GM18870 (cell line): Measurements from ENCODE around the gene NLRC5.
"Not testable (repeated sequence)": the region's sequence is repeated elsewhere in the genome, so short reads cannot be mapped to it uniquely, and the experiment has no call there.

Experiments used
- ATAC-seq: cut with Tn5 transposase; IDR thresholded peaks from one replicate; pipeline ENCODE4 v1.9.1; 2021; ENCODE audit warnings: moderate library complexity; ENCODE audit not compliant: unreplicated experiment

The NLRC5 gene

GRCh38 chr16:56960681-56961281, 28.6 kb upstream of the NLRC5 start:
- no peak for ATAC-seq

- ATAC-seq = no peak
These were observed 28.0 kb upstream of the NLRC5 start for GRCh38 chr16:56961386-56961785.

DNA sequence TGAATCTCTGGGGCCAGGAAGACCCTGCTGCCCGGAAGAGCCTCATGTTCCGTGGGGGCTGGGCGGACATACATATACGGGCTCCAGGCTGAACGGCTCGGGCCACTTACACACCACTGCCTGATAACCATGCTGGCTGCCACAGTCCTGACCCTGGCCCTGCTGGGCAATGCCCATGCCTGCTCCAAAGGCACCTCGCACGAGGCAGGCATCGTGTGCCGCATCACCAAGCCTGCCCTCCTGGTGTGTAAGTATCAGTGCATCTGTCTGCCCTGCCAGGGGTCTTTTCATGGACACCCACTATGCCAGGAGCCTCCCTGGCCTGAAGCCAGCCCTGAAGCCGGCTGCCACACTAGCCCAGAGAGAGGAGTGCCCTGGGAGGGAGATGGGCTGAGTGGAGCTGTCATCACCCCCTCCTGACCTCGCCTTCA, 27.5 kb upstream of the NLRC5 start, which contains the start of gene CETP:
Gene CETP (plus strand): TSS at position 100 of the 431 bp plus-strand sequence. CDS start 30 bp downstream, at position 130.
- ATAC-seq = no peak

DNA sequence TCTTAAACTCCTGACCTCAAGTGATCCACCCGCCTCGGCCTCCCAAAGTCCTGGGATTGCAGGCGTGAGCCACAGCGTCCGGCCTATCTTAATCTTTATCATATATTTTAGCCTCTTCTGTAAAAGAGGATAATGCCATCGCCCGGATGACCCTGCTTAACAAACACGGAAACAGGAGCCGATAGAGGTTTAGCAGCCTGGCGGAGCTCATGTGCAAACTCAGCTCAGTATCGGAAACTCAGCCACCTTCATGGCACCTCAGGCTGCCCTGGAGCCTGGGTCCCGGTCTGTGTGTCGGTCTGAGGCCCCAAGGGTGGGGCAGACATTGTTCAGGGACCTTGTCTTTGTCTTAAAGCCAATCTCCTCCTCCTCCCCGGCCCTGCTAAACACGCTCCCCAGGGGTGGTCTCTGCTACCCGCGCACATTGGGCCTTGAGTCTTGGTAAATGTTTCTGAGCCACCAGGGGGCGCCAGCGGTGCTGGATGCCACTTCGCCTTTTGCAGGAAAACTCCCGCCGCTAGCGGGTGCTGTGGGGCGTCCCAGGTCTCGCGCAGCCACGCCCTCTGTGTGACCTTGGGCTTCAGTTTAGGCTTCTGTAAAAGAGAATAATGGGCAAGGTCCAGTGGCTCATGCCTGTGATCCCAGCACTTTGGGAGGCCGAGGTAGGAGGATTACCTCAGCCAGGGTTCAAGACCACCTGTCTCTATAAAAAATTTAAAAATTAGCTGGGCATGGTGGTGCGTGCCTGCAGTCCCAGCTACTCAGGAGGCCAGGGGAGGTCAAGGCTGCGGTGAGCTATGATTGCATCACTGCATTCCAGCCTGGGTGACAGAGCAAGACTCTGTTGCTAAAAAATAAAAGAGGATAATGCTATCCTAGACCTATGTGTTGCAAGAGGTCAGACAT, 24.9 kb upstream of the NLRC5 start:
- no peak for ATAC-seq

DNA sequence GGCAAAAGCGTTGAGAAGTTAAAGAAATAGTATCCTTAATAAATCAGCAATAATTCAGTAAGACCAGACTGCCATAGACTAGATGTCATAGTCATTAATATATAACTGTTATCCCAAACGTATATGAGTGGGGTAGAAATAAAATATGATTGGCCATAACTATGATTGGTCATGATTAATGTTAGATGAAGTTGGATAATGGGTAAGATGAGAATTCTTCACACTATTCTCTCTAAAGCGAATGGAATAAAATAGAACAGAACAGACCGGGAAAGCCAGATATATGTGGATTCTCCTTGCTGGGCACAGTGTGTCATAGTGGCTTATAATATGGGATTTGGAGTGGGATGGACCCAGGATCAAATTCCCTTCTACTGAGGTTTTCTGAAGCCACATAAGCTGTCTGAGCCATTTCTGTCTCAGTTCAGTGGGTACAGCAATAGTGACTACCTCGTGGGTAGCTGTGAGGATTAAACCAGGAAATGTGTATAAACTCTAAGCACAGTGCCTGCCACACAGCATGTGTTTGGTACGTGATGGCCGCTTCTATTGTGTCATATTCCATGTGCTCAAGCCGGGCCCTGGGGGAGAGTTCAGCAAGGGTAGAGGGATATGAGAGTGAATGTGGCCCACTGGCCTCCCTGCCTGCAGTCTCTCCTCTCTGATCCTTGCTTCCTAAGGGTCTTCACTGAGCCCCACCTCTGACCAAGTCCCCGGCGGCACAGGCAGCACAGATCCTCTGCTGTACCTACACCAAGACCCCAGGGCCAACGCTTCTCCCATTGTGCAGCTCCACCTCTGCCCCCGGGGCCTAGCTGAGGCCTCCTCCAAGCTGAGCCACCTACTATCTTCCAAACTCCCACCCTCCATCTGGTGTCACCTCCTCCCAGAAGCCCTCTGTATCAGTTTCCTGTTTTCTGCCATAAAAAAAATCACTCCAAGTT, 23.9 kb upstream of the NLRC5 start:
- ATAC-seq = no peak

DNA sequence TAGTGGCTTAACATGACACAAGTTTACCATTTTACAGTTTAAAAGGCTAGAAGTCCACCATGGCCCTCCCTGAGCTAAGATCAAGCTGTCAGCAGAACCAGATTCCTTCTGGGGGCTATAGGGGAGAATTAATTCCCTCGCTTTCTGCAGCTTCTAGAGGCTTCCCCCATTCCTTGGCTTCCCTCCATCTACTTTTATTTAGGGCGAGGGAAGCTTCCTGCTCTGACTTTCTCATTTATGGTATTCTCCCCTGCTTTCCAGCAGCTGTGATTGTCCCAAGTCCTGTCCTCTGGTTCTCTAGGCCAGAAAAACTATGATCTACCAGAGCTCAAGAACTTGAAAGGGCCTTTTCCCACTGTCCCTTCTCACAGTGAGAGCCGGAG, 23.3 kb upstream of the NLRC5 start:
- no peak for ATAC-seq

DNA sequence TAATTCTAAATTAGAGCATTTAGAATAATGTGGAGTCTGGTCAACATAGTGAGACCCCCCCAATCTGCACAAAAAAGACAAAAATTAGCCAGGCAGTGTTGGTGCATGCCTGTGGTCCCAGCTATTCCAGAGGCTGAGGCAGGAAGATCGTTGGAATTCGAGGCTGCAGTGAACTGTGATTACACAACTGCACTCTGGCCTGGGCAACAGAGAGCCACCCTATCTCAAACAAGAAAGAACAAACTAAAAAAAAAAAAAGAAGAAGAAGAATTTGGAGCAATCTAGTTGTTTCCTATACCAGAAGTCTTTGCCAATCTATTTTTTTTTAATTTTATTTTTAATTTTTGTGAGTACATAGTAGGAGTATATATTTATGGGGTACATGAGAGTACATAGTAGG, 21.6 kb upstream of the NLRC5 start:
- ATAC-seq = no peak

GRCh38 chr16:56969769-56970168, 19.6 kb upstream of the NLRC5 start:
- no peak for ATAC-seq

- ATAC-seq = peak; percentile 71
These were observed 18.2 kb upstream of the NLRC5 start for GRCh38 chr16:56970934-56971767.

DNA sequence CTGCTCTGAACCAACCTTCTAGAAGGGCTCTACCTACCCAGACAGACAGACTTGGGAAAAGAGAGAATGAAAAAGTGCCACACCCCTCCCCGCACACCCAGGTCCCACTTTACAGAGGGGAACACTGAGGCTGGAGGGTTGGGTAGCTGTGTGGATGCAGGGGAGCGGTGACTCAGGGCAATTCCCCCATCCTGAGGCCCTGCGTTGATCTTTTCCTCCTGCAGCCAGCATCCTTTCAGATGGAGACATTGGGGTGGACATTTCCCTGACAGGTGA, 17.7 kb upstream of the NLRC5 start:
- no peak for ATAC-seq

DNA sequence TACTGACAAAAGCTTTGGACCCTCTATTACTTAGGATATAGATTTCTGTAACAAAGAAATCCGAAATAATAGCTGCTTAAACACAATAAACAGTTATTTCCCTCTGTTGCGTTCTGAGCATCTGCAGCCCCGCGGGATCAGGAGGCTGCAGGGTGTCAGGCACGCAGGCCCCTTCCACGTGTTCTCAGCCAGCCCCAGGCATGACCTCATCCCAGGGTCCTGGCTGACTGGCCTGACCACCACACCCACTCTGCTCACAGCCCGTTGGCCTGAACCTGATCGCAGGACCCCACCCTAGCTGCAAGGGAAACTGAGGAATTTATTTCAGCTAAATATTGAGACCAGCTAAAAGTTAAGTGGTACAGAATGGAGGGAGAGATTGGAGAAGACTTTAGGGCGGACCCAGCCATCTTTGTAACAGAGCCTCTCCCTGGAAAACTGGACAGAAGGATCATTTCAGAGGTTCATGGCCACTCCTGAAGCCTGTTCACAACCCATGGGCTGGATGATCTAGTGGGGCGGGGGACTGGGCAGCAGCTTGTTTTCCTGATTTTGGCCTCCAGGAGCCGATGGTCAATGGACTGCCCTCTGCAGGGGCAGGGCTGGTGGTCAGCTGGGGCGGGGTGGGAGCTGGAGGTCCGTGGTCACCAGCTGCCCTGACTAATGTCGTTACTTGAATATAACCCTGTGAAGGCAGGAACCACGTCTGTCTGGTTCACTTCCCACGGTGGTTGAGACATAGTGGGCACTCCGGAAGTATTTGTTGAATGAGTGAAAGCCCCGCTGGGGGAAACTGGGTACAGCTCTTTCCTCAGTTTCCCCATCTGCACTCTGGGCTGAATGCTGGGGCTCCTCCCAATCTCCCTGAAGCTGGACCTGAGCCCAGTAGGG, 16.7 kb upstream of the NLRC5 start:
- ATAC-seq = no peak

DNA sequence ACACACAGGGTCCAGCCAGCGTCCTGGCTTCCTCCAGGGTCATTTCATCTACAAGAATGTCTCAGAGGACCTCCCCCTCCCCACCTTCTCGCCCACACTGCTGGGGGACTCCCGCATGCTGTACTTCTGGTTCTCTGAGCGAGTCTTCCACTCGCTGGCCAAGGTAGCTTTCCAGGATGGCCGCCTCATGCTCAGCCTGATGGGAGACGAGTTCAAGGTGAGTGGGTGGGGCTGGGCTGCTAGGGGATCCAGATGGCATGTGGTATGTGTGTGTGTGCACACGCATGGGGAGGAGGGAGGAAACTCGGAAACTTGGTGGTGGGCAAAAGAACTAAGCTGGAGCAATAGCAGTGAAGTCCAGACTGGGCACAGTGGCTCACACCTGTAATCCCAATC, 16.1 kb upstream of the NLRC5 start:
- no peak for ATAC-seq

DNA sequence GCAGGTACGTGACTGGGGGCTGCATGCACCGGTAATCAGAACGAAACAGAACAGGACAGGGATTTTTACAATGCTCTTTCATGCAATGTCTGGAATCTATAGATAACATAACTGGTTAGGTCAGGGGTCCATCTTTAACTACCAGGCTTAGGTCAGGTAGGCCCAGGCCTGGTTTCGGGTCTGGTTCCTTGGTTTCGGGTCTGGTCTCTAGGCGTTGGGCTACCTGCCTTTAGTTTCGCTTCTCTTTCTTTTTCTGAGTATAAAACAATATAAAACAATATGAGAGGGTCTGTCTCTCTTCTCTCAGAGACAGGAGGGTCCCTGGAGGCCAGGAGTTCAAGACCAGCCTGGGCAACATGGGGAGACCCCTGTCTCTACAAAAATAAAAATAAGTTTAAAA, 15.5 kb upstream of the NLRC5 start:
- ATAC-seq = not testable (repeated sequence)

GRCh38 chr16:56974549-56975300, 14.6 kb upstream of the NLRC5 start:
- ATAC-seq = no peak

GRCh38 chr16:56975714-56976113, 13.6 kb upstream of the NLRC5 start:
- ATAC-seq = no peak

GRCh38 chr16:56977216-56977615, 12.1 kb upstream of the NLRC5 start:
- no peak for ATAC-seq

DNA sequence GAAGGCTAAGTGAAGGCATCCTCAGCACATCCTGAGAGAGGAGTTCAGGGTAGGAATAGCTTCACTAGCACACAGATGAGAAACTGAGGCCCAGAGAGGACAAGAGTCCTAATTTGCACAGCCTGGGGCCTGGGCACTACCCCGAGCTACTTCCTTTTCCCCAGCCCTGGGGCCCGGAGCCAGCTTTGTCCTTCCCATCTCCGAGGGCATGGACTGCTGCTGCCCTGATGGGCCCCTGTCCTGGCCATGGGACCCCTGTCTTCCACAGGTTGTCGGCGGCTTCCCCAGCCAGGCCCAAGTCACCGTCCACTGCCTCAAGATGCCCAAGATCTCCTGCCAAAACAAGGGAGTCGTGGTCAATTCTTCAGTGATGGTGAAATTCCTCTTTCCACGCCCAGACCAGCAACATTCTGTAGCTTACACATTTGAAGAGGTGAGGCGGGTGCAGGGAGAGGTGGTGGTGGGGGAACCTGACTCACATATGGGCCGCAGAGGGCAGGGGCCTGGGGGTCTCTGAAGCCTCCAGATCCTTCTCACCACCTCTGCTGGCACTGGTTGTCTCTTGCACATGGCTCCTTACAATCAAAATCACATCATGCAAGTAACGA, 11.4 kb upstream of the NLRC5 start:
- ATAC-seq = no peak

GRCh38 chr16:56980201-56980535, 9.2 kb upstream of the NLRC5 start:
- no peak for ATAC-seq
